Activated CD8-positive, alpha-beta T cell treated with anti-CD3 and anti-CD28 coated beads, Interleukin-2, amount 10 ng/mL, durations not matched to agents 7 days and 5 days (primary cell): ENCODE data around the gene HEPHL1. TPM values are rescaled to one million over a fixed set of nuclear protein-coding genes. Genes with fewer than 3 reads are reported as not detected.

Experiments used
- ATAC-seq: fragments of 150-1000 bp; cut with Tn5 transposase; one replicate; pipeline ENCODE4 v1.10.0; 2021; ENCODE audit warnings: moderate library complexity
- CTCF ChIA-PET: fragments of 350-600 bp; sonication (Branson Sonifier 250); formaldehyde crosslinking; loops from one replicate; lab custom pipeline; 2021; ENCODE audit warnings: antibody characterized with exemption; lab: Charles Lee
- POLR2A ChIA-PET: fragments of 350-600 bp; sonication (Branson Sonifier 250); formaldehyde crosslinking; loops from one replicate; lab custom pipeline; 2021; ENCODE audit warnings: antibody characterized with exemption; lab: Charles Lee
- DNase-seq: peaks from one replicate; pipeline ENCODE4 v3.0.0-alpha.2; 2020
- H3K27ac Mint-ChIP-seq: one replicate; pipeline ENCODE4 v1.8.0; 2021; ENCODE audit warnings: mild to moderate bottlenecking, mixed read lengths
- H3K27me3 Mint-ChIP-seq: one replicate; pipeline ENCODE4 v1.8.0; 2021; ENCODE audit warnings: low read depth, mixed read lengths
- H3K36me3 Mint-ChIP-seq: one replicate; pipeline ENCODE4 v1.8.0; 2021; ENCODE audit warnings: low read depth, mixed read lengths
- H3K4me1 Mint-ChIP-seq: one replicate; pipeline ENCODE4 v1.8.0; 2021; ENCODE audit warnings: low read depth, mixed read lengths
- H3K4me3 Mint-ChIP-seq: one replicate; pipeline ENCODE4 v1.8.0; 2021; ENCODE audit warnings: mild to moderate bottlenecking, mixed read lengths
- H3K9me3 Mint-ChIP-seq: one replicate; pipeline ENCODE4 v1.8.0; 2022; ENCODE audit warnings: mixed read lengths; ENCODE audit not compliant: insufficient read depth
- total RNA-seq, 2 experiments: library from RNA; stranded (reverse); gene quantifications; one replicate each; pipeline ENCODE4 v1.2.3, GENCODE V29; 2021

Gene HEPHL1
- total RNA-seq, 2 experiments from 2014 or later: not detected

DNA sequence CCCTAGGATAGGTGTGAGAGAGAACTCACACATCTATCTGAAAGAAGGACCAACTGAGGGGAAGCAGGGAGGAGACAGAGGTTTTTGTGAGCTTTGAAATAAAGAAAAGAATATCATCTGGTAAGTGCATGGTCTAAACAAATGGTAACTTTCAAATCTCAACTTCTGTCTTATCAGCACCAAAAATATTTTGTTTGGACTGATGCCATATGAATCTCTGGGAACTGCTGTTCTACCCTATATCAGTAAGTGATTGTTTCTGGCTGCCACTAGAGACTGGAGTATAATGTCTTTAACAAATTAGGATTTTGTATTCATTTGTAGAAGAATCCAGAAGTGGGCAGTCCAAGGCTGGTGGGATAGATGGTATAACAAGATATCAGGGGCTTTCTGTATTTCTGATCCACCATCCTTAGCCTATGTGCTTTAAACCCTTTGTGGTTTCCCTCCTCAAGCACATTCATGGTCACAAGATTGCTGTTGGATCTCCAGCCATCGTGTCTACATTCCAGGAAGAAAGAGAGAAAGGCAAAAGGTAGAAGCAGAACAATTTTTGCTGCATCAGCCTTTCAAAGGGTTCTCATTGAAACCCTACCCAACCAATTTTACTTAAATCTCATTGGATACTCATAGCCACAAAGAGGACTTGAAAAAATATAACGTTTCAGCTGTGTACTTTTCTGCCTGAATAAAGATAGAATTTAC, 4.7 kb downstream of the HEPHL1 start:
- CTCF ChIA-PET: no interaction called here
- DNase-seq (no peak), ATAC-seq (no peak)
- POLR2A ChIA-PET: no interaction called here
- Mint-ChIP-seq H3K9me3 (no peaks in the 10 kb centered on the region), H3K27ac (no peak overlapping the region), H3K4me3 (no peak overlapping the region), H3K27me3 (no peaks in the 10 kb centered on the region), H3K36me3 (no peaks in the 10 kb centered on the region), H3K4me1 (peaks cover under 1% of the 10 kb centered on the region)

DNA sequence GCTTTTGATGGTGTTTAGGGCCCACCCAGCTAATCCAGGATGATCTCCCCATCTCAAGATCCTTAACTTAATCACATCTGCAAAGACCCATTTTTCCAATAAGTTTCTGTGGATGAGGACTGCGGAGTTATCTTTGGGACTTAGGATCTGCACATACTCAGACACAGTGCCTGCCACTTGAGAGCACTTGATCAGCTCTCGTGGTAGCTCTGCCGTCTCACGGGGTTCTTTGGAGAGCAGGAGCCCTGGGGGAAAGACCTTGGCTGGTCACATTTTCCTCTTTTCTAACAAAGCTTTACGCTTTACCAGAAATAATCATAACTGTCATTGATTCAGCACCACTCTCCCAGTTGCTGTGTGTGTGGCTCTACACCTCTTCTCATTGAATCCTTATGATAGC, 6.1 kb downstream of the HEPHL1 start:
- Mint-ChIP-seq H3K27ac (no peak overlapping the region), H3K36me3 (no peaks in the 10 kb centered on the region), H3K9me3 (no peaks in the 10 kb centered on the region), H3K4me1 (no peaks in the 10 kb centered on the region), H3K27me3 (no peaks in the 10 kb centered on the region), H3K4me3 (no peak overlapping the region)
- ChIA-PET POLR2A (no interaction called here), CTCF (no interaction called here)
- DNase-seq (no peak), ATAC-seq (no peak)

DNA sequence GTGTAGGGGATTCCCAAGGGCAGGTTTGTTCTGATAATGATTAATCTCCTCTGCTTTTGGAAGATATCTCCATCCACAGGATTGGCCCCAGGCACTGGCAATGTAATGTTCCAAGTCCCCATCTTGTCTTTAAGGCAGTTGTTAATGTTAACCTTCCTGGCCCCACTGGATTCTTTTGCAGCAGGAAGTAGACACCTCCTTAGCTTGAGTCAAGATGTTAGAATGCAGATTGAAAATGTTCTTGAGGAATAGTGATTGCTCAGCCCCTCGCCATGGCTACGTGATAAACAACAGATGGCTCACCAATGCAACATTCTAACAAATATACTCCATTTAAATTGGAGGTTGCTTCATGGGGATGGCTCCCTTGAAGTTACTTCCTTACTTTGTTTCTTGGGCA, 7.3 kb downstream of the HEPHL1 start:
- no peak overlapping the region for H3K4me3 Mint-ChIP-seq
- POLR2A ChIA-PET: no interaction called here
- no peaks in the 10 kb centered on the region for H3K9me3 Mint-ChIP-seq
- DNase-seq: no peak
- no peak overlapping the region for H3K27ac Mint-ChIP-seq
- ATAC-seq: no peak
- CTCF ChIA-PET: no interaction called here
- H3K27me3 Mint-ChIP-seq: no peaks in the 10 kb centered on the region
- H3K4me1 Mint-ChIP-seq: no peaks in the 10 kb centered on the region
- no peaks in the 10 kb centered on the region for H3K36me3 Mint-ChIP-seq

DNA sequence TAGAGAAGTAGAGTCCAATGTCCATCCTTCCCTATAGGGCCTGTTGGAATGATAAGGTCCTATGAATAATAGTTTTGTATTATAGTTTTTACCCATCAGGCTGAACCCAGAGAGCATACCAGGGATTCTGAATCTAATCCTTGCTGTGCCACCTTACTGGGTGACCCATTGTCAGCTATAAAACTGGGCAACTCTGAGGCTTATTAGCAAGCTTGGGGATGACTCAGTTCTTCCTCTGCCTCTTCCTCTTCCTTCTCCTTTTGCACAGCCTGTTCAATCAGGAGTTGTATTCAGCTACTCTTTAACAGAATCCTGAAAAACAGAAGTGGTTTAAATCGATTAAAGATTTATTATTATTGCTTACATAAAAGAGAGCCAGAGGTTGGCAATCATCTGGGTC, 8.9 kb downstream of the HEPHL1 start:
- H3K27ac Mint-ChIP-seq: no peak overlapping the region
- CTCF ChIA-PET: no interaction called here
- POLR2A ChIA-PET: no interaction called here
- DNase-seq (no peak), ATAC-seq (no peak)
- H3K9me3 Mint-ChIP-seq: no peaks in the 10 kb centered on the region
- no peaks in the 10 kb centered on the region for H3K36me3 Mint-ChIP-seq
- H3K4me1 Mint-ChIP-seq: no peaks in the 10 kb centered on the region
- H3K27me3 Mint-ChIP-seq: no peaks in the 10 kb centered on the region
- no peak overlapping the region for H3K4me3 Mint-ChIP-seq

DNA sequence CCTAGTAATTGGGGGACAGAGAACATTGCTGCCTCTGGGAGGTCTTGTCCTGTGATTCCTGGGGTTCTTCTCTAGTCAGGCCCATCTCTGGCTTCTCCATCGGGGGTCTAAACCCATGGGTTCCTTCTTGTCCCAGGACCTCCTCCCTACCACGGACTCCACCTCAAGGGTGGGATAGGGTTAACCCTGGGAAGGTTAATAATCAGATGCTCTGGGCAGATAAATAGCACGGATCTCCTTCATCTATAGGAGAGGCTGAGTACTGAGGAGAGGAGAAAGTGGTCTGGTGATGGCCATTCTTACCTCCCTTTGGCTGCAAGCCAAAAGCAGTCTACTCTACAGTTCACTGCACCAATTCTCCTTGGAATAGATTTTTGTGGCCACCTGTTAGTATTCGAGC, 10.5 kb downstream of the HEPHL1 start:
- POLR2A ChIA-PET: no interaction called here

DNA sequence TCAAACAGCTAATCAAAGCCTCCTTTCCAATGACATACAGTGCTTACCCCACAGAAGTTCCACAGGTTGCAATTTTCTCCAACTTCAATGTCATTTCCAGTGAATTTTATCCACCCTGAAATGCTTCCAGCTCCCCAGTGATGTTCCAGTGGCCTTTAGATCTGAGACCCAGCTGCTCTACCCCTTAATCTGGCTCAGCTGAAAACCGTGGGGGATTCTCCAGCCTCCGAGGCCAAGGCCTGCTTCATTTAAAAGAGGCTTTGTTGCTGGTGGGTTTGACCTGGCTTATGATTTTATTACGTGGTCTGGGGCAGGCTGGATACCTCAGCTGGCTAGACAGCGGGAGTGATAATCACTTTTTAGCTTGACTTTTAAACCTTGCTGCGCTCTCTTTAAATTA, 10.9 kb downstream of the HEPHL1 start:
- ChIA-PET POLR2A (no interaction called here), CTCF (no interaction called here)
- Mint-ChIP-seq H3K36me3 (no peaks in the 10 kb centered on the region), H3K27ac (no peak overlapping the region), H3K4me1 (no peaks in the 10 kb centered on the region), H3K4me3 (no peak overlapping the region), H3K9me3 (no peaks in the 10 kb centered on the region), H3K27me3 (no peaks in the 10 kb centered on the region)
- DNase-seq (no peak), ATAC-seq (no peak)

More for the DNA sequence above, 10.5 kb downstream of the HEPHL1 start:
- DNase-seq (no peak), ATAC-seq (no peak)
- CTCF ChIA-PET: no interaction called here
- Mint-ChIP-seq H3K4me1 (no peaks in the 10 kb centered on the region), H3K9me3 (no peaks in the 10 kb centered on the region), H3K4me3 (no peak overlapping the region), H3K27me3 (no peaks in the 10 kb centered on the region), H3K36me3 (no peaks in the 10 kb centered on the region), H3K27ac (no peak overlapping the region)

DNA sequence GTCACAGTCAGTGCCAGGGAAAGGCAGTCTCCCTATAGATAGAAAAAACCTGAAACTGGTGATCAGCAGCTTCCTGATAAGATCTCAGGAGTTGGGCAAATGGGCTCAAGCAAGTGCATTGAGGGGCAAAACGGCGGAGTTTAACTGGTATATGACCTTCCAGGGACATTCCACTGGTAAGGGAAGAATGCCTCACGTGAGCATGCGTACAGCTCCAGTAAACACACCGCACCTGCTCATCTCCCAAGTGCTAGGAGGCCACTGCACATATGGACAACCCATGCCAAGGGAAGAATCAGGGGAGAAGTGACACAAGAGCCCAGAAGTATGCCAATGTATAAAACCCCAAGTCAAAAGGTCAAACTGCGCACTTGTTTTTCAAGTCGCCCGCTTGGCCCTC, 11.6 kb downstream of the HEPHL1 start:
- CTCF ChIA-PET: no interaction called here
- H3K27me3 Mint-ChIP-seq: no peaks in the 10 kb centered on the region
- POLR2A ChIA-PET: no interaction called here
- DNase-seq (no peak), ATAC-seq (no peak)
- no peaks in the 10 kb centered on the region for H3K9me3 Mint-ChIP-seq
- no peaks in the 10 kb centered on the region for H3K4me1 Mint-ChIP-seq
- H3K4me3 Mint-ChIP-seq: no peak overlapping the region
- H3K27ac Mint-ChIP-seq: no peak overlapping the region
- no peaks in the 10 kb centered on the region for H3K36me3 Mint-ChIP-seq

DNA sequence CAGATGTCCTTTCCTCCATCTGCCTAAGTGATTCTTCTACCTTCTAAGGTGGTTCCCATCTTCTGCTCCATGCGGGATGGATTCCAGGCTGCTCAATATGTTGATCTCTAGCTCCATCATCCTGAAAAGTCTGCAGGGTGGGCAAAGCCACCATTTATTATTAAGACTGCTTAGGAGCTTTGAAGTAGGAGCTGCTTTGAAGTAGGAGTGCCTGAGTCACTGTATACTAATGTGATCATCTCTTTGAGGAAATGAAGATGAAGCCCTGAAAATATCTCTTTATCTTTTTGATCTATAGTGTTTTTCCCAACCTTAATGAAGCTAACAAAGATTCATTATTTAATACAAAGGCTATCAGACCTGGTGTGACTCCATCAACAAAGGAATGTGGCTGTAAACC, 13.1 kb downstream of the HEPHL1 start:
- H3K27ac Mint-ChIP-seq: no peak overlapping the region

DNA sequence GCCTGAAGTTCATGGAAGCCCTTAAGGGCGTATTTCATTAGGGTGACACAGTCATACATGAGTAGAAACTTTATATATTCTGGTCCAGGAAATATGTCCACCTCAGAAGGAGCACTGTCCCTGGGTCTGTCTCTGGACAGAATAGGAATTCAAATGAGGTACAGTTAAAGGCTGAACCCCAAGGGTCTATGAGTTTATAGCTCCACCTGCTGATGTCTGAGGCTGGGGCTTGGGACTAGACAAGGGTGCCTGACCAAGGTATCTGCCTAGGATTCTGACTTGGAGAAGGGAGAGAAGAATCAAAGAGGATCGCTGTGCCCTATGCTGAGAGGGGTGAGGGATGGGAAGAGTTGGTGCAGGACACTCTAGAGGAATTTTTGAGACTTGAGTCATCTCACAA, 14.9 kb downstream of the HEPHL1 start:
- Mint-ChIP-seq H3K9me3 (no peaks in the 10 kb centered on the region), H3K4me1 (no peaks in the 10 kb centered on the region), H3K4me3 (no peak overlapping the region), H3K36me3 (no peaks in the 10 kb centered on the region), H3K27me3 (no peaks in the 10 kb centered on the region), H3K27ac (no peak overlapping the region)
- ChIA-PET POLR2A (no interaction called here), CTCF (no interaction called here)
- DNase-seq (no peak), ATAC-seq (no peak)

More for the DNA sequence above, 13.1 kb downstream of the HEPHL1 start:
- Mint-ChIP-seq H3K9me3 (no peaks in the 10 kb centered on the region), H3K4me1 (no peaks in the 10 kb centered on the region), H3K36me3 (no peaks in the 10 kb centered on the region), H3K4me3 (no peak overlapping the region), H3K27me3 (no peaks in the 10 kb centered on the region)
- no peak for DNase-seq
- no peak for ATAC-seq
- CTCF ChIA-PET: no interaction called here
- POLR2A ChIA-PET: no interaction called here

DNA sequence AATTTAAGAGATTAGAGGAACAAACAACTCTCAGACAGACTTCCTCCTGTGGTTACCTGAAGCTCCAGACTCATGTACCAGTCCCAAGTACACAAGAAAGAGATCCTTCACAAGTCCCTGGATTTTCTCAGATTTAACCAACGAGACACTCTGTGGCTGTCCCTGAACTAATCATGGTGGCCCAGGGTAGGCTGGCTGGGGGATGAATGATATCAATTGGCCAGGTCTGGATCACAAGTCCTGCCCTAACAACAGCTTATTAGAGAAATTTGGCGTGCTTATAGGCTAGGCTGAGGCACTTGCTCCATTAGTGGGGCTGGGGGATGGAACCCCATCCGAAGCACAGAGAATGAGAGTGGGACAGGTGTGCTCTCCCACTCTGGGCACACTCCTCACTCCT, 22.1 kb downstream of the HEPHL1 start:
- no peak for ATAC-seq
- Mint-ChIP-seq H3K9me3 (no peaks in the 10 kb centered on the region), H3K4me1 (no peaks in the 10 kb centered on the region), H3K36me3 (no peaks in the 10 kb centered on the region), H3K27ac (no peak overlapping the region), H3K27me3 (no peaks in the 10 kb centered on the region), H3K4me3 (no peak overlapping the region)
- no peak for DNase-seq
- ChIA-PET POLR2A (no interaction called here), CTCF (no interaction called here)

DNA sequence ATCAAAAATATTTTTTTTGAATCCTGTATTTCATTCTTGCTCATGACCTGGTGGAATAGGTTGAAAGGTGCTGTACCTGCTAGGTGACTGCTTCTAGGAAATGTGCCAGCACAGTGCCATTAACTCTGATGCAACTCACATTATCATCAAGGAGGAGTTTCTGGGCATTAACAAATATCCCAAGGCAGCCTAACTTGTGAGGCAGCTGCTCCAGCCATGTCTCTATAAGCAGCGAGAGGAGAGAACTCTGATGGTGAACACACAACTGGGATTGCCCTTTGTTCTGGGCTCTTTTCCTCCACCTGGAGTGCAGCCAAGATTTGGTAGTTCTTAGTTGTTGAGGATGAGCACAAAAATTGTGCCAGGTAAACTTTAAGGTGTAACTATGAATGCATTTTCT, 25.6 kb downstream of the HEPHL1 start:
- H3K27me3 Mint-ChIP-seq: no peaks in the 10 kb centered on the region
- ATAC-seq: no peak

DNA sequence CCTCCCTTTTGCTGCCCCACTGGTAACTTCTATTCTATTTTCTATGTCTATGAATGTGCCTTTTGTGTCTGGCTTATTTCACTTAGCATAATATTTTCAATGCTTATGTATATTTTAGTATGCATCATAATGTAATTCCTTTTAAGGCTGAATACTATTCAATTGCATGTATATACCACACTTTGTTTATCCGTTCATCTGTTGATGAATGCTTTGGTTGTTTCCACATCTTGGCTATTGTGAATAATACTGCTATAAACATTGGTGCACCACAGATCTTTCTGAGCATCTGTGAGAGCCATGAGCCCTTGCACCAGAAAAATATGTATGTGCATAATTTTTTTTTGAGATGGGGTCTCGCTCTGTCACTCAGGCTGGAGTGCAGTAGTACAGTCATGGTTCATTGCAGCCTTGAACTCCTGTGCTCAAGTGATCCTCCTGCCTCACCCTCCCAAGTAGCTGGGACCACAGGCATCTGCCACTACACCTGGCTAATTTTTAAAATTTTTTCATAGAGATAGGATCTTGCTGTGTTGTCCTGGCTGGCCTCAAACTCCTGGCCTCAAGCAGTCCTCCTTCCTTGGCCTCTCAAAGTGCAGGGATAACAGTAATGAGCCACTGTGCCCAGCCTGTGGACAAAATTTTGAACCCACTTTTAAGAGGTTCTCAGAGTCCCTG, 27.0 kb downstream of the HEPHL1 start:
- no peaks in the 10 kb centered on the region for H3K9me3 Mint-ChIP-seq
- no peak overlapping the region for H3K27ac Mint-ChIP-seq
- peaks cover 2% of the 10 kb centered on the region for H3K27me3 Mint-ChIP-seq
- no peak overlapping the region for H3K4me3 Mint-ChIP-seq
- H3K4me1 Mint-ChIP-seq: no peaks in the 10 kb centered on the region
- POLR2A ChIA-PET: no interaction called here
- CTCF ChIA-PET: no interaction called here
- ATAC-seq (no peak), DNase-seq (no peak)
- no peaks in the 10 kb centered on the region for H3K36me3 Mint-ChIP-seq

More for the DNA sequence above, 25.6 kb downstream of the HEPHL1 start:
- no peaks in the 10 kb centered on the region for H3K9me3 Mint-ChIP-seq
- ChIA-PET POLR2A (no interaction called here), CTCF (no interaction called here)
- no peaks in the 10 kb centered on the region for H3K4me1 Mint-ChIP-seq
- DNase-seq: no peak
- H3K27ac Mint-ChIP-seq: no peak overlapping the region
- H3K4me3 Mint-ChIP-seq: no peak overlapping the region
- no peaks in the 10 kb centered on the region for H3K36me3 Mint-ChIP-seq
